Gastroesophageal sphincter (tissue), 3 donors: ENCODE results near the gene HOXB6.

ENCODE experiments used
- CTCF ChIP-seq, 4 experiments: fragments of 200-600 bp in 2 of 4; fragments of 450-650 bp in 2 of 4; sonication (generic) in 1 of 4; IDR thresholded peaks; one replicate each; pipeline ENCODE4 v1.5.1; 2017 to 2019; ENCODE audit warnings: antibody characterized with exemption in 4 of 4, mild to moderate bottlenecking in 2 of 4, moderate library complexity in 2 of 4
- POLR2A ChIP-seq, 2 donors: fragments of 450-650 bp; IDR thresholded peaks; one replicate each; pipeline ENCODE4 v1.6.1; 2017; ENCODE audit warnings: antibody characterized with exemption in 2 of 2, mild to moderate bottlenecking in 2 of 2, moderate library complexity in 1 of 2
- POLR2AphosphoS5 ChIP-seq: sonication (generic); formaldehyde crosslinking; IDR thresholded peaks from one replicate; pipeline ENCODE4 v1.6.1; 2017; ENCODE audit warnings: antibody characterized with exemption

GRCh38 chr17:48604770-48605329 is at the start of gene HOXB6:
- TF ChIP-seq CTCF (IDR thresholded peaks at IDR 0.05) = no peak
- no peak for TF ChIP-seq POLR2A (IDR thresholded peaks at IDR 0.05)
- no peak for TF ChIP-seq POLR2AphosphoS5
